ELF-1 (cell line): ENCODE measurements around the gene EP400.

Experiments used
- DNase-seq: peaks from one replicate; pipeline ENCODE4 v3.0.0-alpha.2; 2016; ENCODE audit warnings: low read depth, low spot score

The EP400 gene

DNA sequence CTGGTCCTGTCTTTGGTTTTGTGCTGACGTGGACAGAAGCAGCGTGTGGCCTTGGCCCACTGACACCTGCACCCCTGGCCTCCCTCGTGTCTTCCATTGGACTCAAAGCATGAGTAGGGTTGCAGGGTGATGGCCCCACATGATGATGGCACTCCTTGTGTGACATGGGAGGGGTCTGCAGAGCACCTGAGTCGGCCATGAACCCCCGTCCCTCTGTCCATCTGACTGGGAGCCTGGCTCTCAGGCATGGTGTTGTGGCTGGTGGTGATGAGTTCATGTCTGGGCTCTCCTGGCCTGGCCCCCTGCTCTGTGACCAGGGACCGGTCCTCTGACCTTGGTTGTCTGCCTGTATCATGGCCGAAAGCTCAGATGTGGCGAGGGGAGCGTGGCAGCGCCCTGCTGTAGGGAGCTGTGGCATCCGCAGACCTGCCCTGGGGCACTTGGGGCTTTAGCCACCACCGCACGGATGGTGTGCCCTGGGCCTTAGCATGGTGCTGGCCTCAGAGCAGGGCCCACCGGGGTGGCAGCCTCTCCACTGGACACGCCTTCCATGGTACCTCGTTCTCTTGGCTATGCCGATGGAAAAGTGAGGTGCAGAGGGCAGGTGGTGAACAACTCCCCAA is 38.6 kb upstream of the EP400 start:
- no peak for DNase-seq

DNA sequence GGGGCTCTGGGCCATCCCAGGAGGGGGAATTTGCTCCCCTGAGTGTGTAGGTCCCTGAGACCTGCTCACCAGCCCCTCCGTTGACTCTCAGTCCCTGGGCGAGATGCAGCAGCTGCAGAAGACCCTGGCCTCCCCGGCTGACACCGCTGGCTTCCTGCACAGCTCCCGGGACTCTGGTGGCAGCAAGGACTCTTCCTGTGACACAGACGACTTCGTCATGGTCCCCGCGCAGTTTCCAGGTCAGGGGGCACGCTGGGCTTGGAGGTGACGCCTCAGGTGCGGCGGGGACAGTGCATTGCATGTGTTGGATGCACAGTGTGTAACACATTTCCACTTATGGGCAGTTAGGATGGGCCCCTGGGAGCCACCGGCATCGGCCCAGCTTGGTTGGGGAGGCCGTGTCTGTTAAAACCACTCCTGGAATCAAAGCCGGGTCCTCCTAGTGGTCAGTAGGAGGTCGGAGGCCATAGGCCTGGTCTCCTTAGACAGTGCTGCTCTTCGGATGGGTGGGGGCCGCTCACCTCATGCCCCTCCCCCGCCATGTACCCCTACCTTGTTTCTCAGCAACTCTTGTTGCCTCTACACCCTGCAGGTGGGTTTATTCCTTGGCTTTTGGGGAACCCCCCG is 37.8 kb upstream of the EP400 start:
- DNase-seq, result no peak

DNA sequence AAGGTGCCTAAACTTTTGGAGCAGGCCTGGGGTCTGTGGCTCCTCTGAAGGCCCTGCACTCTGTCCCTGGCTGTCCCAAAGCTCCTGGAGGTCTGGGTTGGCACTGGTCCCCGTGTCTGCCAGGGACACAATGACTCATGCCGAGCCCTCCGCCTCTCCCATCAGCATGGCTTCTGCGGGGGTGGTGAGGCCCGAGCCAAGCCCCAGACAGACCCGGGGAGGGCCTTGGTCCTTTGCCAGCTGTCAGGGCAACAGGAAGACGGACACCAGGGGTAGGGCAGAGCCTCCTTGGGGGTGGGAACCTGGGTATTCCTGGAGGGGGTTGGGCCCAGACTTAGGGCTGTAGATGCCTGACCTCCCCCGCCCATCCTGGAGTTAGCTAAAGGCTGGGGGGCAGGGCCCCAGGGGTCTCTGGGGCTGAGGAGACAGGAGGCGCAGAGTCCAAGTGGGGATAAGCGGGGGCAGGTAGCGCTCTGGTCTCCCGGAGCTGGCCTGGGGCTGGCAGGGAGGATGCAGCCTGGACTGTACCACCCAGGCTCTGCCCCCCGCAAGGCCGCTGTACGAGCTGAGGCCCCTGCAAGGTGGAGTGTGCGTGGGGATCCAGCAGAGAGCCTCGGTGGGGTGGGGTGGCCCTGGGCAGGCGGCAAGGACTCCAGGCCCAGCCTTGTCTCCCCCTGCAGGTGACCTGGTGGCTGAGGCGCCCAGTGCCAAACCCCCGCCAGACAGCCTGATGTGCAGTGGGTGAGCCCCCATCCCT is 37.0 kb upstream of the EP400 start:
- DNase-seq, result no peak

DNA sequence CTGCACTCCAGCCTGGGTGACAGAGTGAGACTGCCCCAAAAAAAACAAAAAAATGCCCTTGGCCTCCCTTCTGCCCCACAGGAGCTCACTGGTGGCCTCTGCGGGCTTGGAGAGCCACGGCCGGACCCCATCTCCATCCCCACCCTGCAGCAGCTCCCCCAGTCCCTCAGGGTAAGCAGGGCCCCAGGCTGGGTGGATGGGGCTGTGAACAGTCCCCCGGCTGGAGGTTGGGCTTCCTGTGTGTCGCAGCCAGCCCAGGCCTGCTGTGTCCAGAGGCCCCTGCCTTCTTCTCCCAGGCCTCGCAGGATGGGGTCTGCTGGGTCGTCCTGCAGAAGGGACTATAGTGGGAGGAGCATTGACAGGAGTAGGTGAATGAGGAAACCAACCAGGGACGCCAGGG is 36.1 kb upstream of the EP400 start:
- DNase-seq, result no peak

DNA sequence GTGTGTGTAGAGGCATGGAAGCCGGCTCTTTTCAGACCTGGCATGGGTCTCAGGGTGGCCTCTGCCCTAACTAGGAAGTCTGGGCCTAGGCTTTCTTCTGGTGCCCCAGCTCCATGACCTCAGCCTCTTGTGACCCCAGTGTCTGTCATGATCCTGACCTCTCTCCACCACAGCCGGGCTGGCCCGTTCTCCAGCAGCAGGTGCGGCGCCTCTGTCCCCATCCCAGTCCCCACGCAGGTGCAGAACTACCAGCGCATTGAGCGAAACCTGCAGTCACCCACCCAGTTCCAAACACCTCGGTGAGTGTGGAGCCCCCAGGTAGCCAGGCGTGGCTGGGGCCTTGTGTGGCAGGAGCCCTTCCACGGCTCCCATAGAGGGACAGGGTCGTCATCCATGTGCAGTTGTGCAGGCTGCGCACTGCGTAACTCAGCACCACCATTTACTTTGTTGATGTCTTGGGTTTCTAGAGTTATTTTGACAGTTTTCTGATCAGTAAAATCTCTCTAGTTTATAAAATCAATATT is 35.5 kb upstream of the EP400 start:
- DNase-seq, result no peak

DNA sequence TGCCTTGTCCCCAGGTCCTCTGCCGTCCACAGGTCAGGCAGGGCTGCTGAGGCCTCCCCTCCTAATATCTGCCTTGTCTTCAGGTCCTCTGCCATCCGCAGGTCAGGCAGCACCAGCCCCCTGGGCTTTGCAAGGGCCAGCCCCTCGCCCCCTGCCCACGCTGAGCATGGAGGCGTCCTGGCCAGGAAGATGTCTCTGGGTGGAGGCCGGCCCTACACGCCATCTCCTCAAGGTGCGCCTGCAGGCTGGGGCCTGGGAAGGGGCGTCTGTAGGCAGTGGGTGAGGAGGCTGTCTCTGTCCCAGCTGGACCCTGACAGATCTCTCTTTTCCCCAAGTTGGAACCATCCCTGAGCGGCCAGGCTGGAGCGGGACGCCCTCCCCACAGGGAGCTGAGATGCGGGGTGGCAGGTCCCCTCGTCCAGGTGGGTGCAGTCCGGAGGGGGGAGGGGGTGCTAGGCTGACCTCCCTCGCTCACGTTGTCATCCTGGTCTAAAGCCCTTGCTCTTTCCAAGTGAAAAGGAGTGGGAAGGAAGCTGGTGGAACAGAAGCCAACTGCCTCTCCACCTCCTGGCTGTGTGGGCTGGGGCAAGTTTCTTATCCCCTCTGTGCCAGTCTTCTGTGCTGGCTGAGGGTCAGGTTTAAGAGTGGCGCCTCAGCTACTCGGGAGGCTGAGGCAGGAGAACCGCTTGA is 34.6 kb upstream of the EP400 start:
- no peak for DNase-seq

DNA sequence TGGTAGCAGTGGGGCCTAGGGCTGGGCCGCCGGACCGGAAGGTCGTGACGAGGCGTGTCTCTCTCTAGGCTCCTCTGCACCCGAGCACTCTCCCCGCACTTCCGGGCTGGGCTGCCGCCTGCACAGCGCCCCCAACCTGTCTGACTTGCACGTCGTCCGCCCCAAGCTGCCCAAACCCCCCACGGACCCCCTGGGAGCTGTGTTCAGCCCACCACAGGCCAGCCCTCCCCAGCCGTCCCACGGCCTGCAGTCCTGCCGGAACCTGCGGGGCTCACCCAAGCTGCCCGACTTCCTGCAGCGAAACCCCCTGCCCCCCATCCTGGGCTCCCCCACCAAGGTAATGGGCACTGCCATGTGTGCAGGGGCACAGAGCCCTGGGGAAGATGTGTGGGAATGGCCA is 33.9 kb upstream of the EP400 start:
- no peak for DNase-seq

DNA sequence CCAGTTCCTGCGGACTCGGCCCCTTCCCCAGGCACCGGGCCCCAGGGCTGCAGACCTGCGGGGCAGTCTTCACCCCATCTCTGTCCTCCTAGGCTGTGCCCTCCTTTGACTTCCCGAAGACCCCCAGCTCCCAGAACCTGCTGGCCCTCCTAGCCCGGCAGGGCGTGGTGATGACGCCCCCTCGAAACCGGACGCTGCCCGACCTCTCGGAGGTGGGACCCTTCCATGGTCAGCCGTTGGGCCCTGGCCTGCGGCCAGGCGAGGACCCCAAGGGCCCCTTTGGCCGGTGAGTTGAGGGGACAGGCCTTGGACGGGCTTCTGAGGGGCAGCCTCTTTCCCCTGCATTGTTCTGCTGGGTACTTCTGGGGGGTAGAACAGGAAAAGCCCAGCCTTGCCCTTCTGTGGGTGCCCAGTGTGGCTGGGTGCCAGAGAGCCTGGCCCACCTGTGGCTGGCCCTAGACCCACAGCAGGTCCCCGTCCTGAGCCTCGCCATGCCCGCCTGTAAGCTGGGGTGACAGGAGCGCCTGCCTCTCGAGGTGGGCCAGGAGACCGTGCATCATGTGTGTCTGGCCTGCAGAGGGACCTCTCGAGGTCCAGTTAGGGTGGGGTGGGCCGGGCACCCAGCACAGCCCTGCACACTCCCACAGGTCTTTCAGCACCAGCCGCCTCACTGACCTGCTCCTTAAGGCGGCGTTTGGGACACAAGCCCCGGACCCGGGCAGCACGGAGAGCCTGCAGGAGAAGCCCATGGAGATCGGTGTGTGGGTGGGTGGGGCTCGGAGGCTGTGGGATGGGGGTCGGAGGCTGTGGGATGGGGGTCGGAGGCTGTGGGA is 33.2 kb upstream of the EP400 start:
- DNase-seq, result no peak

DNA sequence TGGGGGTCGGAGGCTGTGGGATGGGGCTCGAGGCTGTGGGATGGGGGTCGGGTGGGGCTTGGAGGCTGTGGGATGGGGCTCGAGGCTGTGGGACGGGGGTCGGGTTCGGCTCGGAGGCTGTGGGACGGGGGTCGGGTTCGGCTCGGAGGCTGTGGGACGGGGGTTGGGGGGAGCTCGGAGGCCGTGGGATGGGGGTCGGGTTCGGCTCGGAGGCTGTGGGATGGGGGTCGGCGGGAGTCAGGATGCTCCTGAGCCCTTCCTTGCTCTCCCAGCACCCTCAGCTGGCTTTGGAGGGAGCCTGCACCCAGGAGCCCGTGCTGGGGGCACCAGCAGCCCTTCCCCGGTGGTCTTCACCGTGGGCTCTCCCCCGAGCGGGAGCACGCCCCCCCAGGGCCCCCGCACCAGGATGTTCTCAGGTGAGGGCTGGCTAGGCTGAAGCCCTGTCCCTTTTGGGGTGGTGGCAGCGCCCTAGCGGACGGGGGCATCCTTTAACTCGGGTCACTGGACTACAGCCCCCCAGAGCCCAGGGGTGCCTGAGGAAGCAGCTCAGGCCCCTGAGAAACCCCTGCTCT is 32.5 kb upstream of the EP400 start:
- no peak for DNase-seq

DNA sequence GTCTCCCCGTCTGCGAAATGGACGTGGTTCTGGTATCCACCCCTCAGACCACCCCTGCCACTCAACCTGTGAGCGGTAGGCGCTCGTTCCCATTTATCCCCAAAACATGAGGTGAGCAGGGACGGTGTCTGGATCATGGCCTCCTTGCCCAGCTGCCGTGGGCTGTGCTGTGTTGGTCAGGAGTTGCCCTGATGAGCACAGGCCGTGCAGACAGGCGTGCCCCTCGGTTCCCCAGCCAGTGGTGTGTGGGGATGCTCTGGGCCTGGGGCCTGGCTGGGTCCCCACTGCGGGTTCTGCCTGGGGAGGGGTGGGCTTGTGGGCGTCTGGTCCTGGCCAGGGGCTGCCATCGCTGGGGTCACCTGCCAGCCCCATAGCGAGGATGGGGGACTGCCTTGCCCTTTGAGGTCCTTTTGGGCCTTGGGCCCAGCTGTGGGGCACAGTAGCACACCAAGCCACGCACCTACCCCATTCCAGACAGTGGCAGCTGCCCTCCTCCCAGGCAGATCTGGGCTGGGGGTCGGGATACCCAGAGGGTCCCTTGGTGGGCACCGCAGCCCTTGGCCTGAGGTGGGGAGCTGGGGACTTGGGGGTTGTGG is 31.9 kb upstream of the EP400 start:
- DNase-seq, result no peak

DNA sequence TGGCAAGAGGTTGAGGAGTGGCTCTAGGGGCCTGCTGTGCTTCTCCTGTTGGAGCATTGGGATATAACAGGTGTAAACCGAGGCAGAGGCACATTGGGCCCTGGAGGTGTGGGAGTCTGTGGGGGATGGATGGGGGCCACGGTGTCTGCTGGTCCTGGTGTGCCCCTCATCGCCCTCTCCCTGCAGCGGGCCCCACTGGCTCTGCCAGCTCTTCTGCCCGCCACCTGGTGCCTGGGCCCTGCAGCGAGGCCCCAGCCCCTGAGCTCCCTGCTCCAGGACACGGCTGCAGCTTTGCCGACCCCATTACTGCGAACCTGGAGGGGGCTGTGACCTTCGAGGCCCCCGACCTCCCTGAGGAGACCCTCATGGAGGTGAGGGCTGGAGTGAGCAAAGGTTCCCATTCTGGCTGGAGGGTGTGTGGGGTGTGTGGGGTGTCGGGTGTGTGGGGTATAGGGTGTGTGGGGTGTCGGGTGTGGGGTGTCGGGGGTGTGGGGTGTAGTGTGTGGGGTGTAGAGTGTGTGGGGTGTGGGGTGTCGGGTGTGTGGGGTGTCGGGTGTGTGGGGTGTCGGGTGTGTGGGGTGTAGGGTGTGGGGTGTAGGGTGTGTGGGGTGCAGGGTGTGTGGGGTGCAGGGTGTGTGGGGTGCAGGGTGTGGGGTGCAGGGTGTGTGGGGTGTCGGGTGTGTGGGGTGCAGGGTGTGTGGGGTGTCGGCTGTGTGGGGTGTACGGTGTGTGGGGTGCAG is 31.3 kb upstream of the EP400 start:
- no peak for DNase-seq

DNA sequence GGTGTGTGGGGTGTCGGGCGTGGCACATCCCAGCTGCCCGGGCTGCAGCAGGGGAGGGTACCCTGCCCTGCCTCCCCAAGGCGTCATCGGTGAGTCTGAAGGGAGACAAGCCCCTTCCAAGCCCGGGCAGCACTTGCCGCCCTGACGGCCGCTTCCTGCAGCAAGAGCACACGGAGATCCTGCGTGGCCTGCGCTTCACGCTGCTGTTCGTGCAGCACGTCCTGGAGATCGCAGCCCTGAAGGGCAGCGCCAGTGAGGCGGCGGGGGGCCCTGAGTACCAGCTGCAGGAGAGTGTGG is 30.7 kb upstream of the EP400 start:
- no peak for DNase-seq

DNA sequence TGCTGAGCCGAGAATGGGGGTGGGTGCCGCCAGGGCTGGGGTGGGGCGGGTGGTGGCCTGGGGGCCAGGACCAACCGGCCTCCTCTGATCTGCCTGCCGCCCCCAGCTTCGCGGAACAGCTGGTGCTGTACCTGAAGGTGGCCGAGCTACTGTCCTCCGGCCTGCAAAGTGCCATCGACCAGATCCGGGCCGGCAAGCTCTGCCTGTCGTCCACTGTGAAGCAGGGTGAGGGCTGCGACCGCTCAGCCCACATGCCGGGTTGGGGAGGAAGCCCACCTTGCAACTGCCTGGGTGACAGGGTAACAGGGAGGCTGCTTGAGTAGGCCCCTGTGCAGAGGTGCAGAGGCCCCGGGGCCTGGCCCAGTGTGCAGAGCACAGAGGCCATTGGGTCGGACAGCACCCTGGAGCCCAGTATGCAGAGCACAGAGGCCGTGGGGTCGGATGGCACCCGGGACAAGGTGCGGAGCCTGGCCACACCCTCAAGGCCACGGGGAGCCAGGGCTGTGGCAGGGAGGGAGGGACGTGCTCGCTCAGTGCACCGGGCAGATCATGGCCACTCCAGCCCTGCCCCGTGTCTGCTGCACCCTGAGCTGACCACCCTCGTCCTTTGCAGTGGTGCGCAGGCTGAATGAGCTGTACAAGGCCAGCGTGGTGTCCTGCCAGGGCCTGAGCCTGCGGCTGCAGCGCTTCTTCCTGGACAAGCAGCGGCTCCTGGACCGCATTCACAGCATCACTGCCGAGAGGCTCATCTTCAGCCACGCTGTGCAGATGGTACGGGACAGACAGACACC is 30.2 kb upstream of the EP400 start:
- DNase-seq, result no peak

DNA sequence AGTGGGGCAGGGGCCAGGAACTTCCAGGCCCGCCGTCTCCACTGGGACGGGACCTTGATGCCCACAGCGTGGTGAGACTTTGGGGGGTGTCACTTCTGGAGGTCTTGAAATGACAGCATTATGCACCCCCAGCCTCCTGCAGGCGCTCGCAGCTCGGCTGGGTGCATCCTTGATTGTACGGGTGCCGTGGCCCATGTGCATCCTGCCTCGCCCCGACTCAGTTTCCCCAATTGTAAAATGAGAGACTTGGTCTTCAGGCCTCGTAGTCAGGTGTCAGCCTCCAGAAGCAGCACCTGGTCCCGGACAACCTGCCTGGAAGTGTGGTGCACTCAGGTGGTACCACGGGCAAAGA is 29.6 kb upstream of the EP400 start:
- DNase-seq, result no peak

DNA sequence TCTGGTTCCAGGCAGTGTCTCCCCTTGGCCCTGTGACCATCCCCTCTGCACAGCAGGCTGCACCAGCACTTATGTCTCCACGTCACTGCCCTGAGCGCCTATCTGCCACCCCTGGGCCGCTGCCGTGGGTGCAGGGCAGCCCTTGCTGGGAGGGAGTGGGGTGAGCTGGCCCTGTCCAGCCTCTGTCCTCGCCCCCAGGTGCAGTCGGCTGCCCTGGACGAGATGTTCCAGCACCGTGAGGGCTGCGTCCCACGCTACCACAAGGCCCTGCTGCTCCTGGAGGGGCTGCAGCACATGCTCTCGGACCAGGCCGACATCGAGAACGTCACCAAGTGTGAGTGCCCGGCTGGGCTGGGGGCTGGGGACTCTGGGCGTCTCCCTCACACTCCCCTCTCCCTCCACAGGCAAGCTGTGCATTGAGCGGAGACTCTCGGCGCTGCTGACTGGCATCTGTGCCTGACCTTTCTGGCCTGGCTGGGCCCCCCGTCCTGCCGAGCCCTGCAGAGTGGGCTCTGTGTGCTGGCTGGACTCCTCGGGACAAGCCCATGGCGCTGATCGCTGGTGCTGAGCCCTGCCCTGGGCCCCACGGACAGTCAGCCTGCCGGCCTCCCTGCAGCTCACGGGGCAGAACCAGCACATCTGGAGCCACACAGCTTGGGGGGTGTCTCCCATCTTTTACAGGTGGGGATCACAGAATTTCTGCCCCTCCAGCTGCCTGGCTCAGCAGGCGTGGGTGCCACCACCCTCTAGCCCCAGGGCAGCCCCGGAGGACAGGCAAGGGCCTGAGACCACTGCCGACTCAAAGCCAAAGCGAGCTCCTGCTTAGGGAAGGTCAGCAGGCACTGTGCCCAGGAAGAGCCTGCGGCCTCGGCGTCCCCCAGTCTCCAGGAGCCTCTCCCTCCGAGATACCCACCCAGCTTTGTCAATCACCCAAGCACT is 28.6 kb upstream of the EP400 start:
- no peak for DNase-seq

DNA sequence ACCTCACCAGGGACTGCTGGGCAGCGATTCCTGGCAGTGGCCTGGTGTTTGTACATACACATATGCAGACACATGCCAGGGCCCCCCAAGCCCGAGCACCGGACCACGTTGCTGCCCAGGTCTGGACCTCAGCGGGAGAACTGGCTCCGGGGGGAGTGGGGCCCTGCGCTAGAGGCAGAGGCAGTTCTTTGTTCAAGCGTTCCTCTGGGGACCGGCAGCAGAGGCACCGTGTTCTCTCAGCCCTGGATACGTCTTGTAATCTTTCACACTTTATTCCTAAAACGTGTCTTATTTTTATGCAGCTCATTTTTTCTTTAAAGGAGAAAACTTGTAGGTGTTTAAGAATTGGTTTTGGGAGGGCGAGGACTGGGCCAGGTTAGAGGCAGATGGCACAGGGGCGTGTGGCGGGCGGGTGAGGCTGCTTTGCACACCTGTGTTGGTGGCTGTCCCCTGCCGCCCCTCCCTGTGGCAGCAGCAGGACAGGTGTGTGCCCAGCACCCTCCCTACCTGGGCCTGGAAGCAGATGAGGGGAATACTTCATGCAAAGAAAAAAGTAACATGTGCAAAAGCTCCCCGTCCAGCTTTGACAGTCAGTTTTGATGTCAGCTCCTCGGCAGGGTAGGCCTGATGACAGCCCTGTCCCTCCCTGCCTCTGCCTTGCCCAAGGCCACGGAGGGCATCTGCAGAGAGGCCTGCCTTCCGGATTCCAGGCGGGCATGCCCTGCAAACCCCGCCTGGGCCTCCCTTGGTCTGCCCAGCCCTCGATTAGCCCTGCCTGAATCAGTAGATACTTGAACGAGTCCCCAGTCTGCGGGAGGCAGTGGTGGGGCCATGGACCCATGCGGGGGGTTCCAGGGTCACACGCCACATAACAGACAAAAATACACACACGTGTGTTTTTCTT is 27.6 kb upstream of the EP400 start:
- no peak for DNase-seq

DNA sequence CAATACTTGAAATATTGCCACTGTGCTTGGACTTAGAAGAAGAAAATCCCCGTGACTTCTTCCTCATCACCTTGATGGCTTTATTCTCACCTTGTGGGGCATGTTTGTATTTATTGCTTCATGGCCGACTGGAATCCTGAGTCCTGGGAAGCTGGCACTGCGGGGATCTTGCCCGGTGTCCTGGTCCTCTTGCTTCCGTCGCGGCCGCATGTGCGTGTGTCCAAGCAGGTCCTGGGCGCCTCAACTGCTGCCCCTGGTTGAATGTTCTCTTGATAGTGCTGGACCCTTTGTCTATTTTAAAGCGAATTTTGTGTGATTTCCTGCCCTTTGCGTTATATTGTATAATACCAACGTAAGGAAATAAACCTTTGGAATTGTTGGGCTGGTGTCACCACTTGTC is 27.0 kb upstream of the EP400 start:
- no peak for DNase-seq
